ENCODE measurements around the gene AUTS2.
"Not testable (repeated sequence)": the region's sequence is repeated elsewhere in the genome, so short reads cannot be mapped to it uniquely, and the experiment has no call there.

The AUTS2 gene

GRCh38 chr7:70717553-70718329, 1119.5 kb downstream of the AUTS2 start:
- DNase-seq (ENCODE audit: low spot score): no peak

GRCh38 chr7:70719125-70719524, 1120.8 kb downstream of the AUTS2 start:
- DNase-seq (ENCODE audit: low spot score): no peak

GRCh38 chr7:70720191-70720873, 1122.1 kb downstream of the AUTS2 start:
- no peak for DNase-seq (ENCODE audit: low spot score)

GRCh38 chr7:70721500-70721899, 1123.2 kb downstream of the AUTS2 start:
- DNase-seq (ENCODE audit: low spot score): no peak

DNA sequence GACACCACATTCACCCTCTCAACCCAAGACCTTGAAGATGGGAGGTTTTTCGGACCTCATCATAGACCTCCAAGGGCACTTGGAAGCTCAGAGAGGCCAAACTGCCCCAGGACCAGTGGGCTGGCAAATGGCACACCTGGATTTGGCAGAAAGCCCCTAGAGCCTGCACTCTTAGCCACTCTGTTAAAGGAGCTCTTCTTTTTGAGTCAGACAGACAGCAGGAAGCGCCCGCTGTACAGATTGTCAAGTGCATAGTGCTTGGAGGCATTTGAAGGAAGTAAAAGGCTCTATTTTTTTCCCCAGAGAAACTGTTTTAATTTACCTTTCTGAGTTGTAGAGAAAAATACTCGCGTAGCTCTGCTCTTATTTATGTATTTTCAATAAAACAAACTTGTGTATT, 1125.1 kb downstream of the AUTS2 start:
- DNase-seq (ENCODE audit: low spot score): no peak

- DNase-seq (ENCODE audit: low spot score): no peak
Observed at GRCh38 chr7:70725448-70725847, 1127.2 kb downstream of the AUTS2 start.

- DNase-seq (ENCODE audit: low spot score): no peak
Observed at GRCh38 chr7:70726294-70726693, 1128.0 kb downstream of the AUTS2 start.

DNA sequence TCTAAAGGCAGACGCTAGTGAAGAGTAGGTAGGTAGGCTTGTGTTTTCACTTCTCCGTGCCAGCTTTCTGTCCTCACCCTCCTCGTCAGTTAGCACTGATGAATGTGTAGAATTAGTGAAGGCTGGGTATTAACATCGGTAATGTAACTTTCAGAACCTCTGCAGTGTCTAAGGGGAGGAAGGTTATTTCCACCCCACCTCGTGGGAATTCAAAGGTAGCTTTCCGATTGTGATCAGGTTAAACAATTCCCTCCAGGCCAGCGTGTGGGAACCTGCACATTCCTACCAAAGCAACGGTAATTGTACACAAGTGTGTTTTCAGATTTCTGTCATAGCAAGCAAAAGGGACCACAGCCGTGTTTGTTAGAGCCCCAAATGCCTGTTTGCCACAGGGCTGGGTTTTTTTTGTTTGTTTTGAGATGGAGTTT, 1128.7 kb downstream of the AUTS2 start:
- no peak for DNase-seq (ENCODE audit: low spot score)

- no peak for DNase-seq (ENCODE audit: low spot score)
Observed at GRCh38 chr7:70727861-70728260, 1129.6 kb downstream of the AUTS2 start.

- no peak for DNase-seq (ENCODE audit: low spot score)
Observed at GRCh38 chr7:70728872-70729552, 1130.7 kb downstream of the AUTS2 start.

- not testable (repeated sequence) for DNase-seq (ENCODE audit: low spot score)
Observed at GRCh38 chr7:70729553-70730157, 1131.4 kb downstream of the AUTS2 start.

- DNase-seq (ENCODE audit: low spot score): no peak
Observed at GRCh38 chr7:70730451-70731110, 1132.3 kb downstream of the AUTS2 start.

- no peak for DNase-seq (ENCODE audit: low spot score)
Observed at GRCh38 chr7:70733090-70733489, 1134.8 kb downstream of the AUTS2 start.

- DNase-seq (ENCODE audit: low spot score): no peak
Observed at GRCh38 chr7:70734411-70734810, 1136.1 kb downstream of the AUTS2 start.

GRCh38 chr7:70735313-70735712, 1137.0 kb downstream of the AUTS2 start:
- DNase-seq (ENCODE audit: low spot score): no peak

- peak; percentile 77 for DNase-seq (ENCODE audit: low spot score)
Observed at GRCh38 chr7:70736715-70737460, 1138.6 kb downstream of the AUTS2 start.

DNA sequence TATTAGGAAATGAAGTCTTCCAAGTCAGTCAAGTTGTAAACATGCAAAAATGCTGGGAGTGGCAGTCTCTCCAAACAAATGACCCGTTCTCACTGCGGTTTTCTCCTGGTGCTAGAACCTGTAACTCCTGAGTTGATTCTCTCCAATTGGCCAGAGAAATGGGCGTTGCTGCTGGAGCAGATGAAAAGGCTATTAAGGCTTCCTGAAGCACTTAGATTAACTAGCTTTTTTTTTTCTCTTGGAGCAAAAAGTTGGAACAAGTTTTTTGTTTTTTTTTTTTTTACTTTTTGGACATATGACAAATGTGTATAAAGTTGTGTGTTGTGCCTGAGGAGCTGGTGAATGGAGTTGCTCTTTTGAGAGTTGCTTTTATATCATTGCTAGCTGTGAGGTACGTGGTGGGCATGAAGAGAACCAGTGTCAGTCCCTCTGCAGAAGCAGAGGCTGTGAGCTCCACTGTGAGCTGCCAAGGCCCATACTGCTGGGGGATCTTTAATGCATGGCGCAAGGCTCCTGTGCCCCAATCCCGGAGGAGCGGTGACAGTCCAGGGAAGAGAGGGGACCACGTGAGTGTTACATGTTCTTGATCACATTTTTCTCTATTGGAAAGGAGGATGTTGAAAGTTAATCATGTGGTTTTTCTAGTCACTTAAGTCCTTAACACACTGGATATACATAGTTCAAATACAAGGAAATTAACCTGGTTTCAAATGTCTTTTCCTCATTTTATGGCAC, 1140.0 kb downstream of the AUTS2 start:
- DNase-seq (ENCODE audit: low spot score): peak; percentile 55

DNA sequence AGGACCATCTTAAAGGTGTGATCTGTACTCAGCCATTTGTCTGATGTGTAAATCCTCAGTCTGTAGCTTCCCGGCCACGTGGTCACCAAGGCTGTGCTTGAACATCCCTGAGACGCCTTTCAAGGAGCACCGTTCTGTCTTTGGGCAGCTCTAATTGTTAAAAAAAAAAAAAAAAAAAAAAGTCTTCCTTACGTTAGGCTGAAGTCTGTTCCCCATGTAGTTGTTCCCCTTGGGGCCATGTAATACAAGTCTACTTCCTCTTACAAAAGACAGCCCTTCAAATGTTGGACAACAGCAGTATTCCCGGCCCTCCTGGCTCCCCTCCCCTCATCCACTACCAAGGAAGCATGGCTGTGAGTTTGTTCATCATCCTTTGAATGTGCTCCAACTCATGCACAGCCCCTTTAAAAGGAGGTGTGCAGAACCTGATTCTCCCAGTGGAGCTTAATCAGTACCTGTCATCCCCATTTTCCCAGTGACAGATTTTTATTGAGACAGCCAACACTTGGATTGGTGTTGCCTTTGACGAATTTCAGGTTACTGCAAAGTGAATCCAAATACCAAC, 1141.5 kb downstream of the AUTS2 start:
- DNase-seq (ENCODE audit: low spot score): no peak

- DNase-seq (ENCODE audit: low spot score): no peak
Observed at GRCh38 chr7:70741666-70742065, 1143.4 kb downstream of the AUTS2 start.
